Prostate gland (tissue), 2 donors: Measurements from ENCODE around the gene SFTPD.

Source experiments
- CTCF ChIP-seq, 4 experiments: fragments of 200-600 bp in 2 of 4; fragments of 450-650 bp in 2 of 4; sonication (generic) in 2 of 4; IDR thresholded peaks; 1 replicate in 3 of 4; 2 replicates in 1 of 4; pipeline ENCODE4 v1.5.1; 2016 to 2019; ENCODE audit warnings: antibody characterized with exemption in 4 of 4, mild to moderate bottlenecking in 2 of 4, moderate library complexity in 2 of 4
- POLR2A ChIP-seq: fragments of 450-650 bp; IDR thresholded peaks from one replicate; pipeline ENCODE4 v1.6.1; 2016; ENCODE audit warnings: antibody characterized with exemption, mild to moderate bottlenecking
- POLR2AphosphoS5 ChIP-seq: sonication (generic); formaldehyde crosslinking; IDR thresholded peaks from one replicate; pipeline ENCODE4 v1.6.1; 2017; ENCODE audit warnings: antibody characterized with exemption

DNA sequence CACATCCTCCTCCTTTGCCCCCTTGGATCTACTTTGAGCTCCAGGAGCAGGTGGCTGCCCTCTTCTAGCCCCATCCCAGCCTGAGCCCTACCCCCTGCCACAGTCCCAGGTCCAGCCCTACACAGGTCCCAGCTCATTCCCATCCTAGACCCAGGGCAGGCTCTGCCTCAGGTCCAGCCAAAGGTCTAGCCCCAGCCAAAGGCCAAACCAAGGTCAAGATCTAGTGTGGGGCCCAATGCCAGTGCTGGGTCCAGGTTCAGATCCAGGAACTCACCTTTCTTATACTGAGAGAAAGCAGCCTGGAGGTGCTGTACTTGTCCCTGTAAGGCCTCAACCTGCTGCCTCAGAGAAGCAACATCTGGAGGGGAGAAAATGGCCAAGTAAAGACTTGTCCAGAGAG lies 8.5 kb downstream of the SFTPD start:
- TF ChIP-seq CTCF (IDR thresholded peaks at IDR 0.05) (no peak), POLR2A (no peak), POLR2AphosphoS5 (no peak)
